HG03354 (cell line): ENCODE measurements around the gene KLHL3.

Experiments
- ATAC-seq: cut with Tn5 transposase; IDR thresholded peaks from one replicate; pipeline ENCODE4 v1.9.1; 2021; ENCODE audit warnings: mild to moderate bottlenecking; ENCODE audit not compliant: unreplicated experiment, poor library complexity, severe bottlenecking

KLHL3 gene

DNA sequence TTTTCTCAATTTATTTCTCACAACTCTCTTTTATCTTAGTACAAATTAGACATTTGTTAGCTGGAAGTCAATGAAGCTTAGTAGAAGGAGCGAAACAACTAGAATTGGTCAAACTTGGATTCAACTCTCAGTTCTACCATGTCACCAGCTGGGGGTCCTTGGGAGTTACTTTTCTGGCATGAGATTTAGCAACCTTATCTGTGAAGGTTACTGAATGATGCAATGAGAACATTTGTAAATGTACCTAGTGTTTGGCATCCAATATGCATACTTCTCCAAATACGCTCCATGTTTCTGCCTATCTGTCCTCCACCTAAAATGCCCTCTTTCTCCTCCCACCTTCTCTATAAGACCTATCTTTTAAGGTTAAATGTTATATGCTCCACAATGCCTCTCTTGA lies 12.0 kb upstream of the KLHL3 start:
- no peak for ATAC-seq

DNA sequence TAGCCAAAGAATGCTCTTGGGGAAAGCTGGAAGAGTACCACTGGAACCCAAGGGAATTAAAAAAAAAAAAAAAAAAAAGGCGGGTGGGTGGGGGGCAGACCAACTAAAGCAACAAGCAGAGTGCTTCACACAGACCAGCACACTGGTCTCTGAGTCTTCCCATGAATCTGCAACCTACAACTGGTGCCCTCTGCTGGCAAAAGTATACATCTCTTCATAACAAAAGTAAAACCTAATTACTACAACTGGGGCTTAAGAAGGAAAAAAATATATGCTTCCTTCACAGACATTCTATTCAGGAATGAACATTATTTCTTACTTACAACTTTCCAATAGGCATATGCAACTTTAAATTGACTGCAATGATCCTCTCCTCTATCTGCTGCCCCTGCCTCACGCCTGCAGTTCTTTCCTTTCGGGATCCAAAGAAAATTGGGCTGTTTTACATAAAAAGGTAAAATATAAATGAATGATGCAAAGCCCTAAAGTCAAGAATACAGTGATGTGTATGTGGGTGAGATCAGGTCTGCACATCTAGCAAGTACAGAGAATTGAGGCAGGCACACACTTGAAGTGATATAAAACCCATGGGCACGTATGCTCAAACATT lies 7.2 kb upstream of the KLHL3 start:
- ATAC-seq: peak; percentile 69

DNA sequence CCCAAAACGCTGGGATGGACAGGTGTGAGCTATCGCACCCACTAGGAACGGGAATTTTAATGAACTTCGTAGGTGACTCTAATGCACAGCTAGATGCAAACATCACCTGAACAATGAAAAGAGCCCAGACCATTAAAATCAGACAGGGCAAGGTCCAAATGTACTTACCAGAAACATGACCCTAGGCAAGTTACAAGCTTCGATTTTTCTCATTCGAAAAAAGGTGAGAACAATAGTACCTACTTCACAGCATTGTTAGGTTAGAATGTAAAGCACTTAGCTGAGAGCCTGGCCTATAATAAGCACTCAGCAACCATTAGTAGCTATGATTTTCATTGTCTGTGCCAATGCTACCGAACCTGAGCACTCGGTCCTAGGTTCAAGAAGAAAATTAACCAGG lies 5.8 kb upstream of the KLHL3 start:
- ATAC-seq: no peak

DNA sequence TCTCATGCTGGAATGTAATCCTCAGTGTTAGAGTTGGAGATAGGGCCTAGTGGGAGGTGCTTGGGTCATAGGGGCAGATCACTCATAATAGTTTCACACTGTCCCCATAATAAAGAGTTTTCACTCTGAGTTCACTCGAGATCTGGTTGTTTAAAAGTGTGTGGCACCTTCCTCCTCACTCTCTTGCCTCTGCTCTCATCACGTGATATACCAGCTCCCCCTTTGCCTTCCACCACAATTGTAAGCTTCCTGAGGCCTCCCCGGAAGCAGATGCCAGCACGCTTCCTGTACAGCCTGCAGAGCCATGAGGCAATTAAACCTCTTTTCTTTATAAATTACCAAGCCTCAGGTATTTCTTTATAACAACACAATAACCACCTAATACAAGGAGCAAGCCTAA lies 3.8 kb upstream of the KLHL3 start:
- no peak for ATAC-seq

- ATAC-seq: no peak
Observed at GRCh38 chr5:137738947-137739346, 3.1 kb upstream of the KLHL3 start.

- ATAC-seq: no peak
Observed at GRCh38 chr5:137737349-137738131, 1.7 kb upstream of the KLHL3 start.

DNA sequence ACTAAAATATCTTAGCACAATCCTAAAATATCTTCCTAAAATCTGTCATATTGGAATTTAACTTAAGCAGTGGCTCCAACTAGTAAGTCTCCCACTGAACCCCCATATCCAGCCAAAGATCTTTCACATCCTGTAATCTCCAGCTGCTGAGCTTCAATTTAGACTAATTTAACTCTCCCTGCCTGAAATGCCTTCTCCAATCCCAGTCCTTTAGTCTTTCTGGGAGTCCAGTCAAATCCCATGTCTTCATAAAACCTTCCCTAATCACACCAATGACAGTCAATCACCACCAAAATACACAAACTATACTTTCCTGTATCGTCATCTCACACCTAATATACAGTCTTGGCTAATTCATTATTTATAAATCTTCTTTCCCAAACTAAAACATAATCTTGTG lies 607 bp upstream of the KLHL3 start:
- no peak for ATAC-seq

- ATAC-seq: peak; percentile 31
Observed at GRCh38 chr5:137734962-137735554, 831 bp downstream of the KLHL3 start.

DNA sequence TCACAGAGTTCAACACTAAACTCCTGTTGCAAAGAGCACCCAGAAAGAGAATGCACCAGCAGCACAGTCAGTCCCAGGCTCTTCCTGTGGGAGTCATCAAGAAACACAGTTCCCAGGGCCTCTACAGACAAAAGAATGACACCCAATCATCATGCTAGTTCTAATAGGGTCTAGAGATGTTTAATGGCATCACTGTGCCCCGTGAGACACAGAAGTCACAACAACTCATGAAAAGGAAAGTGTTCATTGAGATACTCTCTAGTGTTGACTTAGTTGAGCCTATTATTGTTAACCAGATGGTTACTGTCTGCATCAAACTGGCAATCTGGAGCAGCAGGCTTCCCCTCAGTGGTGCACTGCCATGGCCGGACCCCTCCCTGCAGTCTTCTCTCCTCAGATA lies 1.6 kb downstream of the KLHL3 start:
- no peak for ATAC-seq

- ATAC-seq: no peak
Observed at GRCh38 chr5:137733922-137734321, 2.0 kb downstream of the KLHL3 start.

DNA sequence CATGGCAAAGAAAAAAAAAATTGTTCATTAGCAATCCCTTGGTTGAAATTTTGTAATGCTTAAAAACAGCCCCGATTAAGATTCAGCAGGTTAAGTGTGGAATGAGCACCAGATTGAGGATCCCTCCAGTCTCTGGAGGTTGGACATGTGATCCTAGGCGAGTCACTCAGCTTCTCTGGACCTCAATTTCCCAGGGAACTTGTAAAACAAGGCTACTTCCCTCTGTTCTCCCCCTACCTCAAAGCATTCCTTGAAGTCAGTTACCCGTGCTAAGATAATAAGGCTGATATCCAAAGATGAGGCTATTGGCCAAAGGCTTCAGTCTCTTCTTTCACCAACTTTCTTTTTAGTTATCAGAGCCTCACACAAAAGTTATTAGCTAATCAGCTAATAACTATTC lies 2.9 kb downstream of the KLHL3 start:
- no peak for ATAC-seq

- ATAC-seq: no peak
Observed at GRCh38 chr5:137731176-137731575, 4.7 kb downstream of the KLHL3 start.

- no peak for ATAC-seq
Observed at GRCh38 chr5:137730336-137730735, 5.6 kb downstream of the KLHL3 start.

DNA sequence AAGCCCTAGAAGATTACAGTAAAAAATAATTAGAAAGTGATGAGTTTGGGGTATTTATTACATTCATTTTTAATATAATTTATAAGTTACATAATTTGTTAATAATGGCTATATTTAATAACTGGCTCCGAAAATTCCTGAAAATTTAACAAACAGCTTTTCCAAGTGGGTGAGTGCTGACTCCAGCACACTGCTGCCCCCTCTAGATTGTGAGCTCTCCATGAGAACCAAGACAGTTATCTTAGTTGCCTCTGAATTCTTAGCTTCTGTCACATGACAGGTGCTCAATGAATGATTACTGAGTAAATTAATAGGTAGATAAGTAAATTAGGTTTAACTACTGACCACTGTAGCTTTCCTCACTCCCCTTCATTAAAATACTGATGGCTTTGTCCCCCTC lies 7.8 kb downstream of the KLHL3 start:
- no peak for ATAC-seq

- ATAC-seq: no peak
Observed at GRCh38 chr5:137727623-137728022, 8.3 kb downstream of the KLHL3 start.

DNA sequence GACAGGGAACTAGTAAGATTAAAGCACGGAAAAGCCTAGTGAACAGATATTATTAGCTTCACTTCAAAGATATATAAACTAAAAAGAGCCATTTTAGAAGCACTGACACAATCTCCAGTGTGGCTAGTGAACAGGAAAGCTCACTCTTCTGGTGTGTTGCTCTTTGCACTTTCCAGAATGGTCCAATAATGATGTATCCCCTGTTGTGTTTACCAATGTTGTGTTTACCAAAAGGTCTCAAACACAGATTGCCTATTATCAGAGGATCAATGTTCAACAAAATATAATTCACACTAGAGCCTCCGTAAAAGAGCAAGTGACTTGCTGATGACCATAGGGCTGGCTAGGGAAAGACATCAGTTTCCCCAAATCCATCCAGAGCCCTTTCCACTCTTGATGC lies 11.6 kb downstream of the KLHL3 start:
- no peak for ATAC-seq

DNA sequence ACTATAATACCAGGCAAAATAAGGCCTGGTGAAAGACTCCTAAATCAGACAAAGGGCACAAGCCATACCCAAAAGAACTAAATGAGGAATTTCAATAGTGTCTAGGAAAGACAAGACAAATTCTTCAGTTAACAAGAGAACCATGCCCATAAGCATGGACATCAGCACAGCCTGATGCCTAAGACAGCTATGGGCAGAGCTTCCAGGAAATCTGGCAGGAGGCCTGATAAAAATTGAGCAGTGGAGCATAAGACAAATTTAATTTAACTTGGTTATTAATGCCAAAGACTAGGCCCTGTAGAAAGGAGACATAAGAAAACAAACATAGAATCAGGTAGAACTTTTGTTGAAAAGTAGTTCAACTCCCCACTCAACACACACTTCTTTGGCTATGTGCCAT lies 17.3 kb downstream of the KLHL3 start:
- ATAC-seq: no peak

DNA sequence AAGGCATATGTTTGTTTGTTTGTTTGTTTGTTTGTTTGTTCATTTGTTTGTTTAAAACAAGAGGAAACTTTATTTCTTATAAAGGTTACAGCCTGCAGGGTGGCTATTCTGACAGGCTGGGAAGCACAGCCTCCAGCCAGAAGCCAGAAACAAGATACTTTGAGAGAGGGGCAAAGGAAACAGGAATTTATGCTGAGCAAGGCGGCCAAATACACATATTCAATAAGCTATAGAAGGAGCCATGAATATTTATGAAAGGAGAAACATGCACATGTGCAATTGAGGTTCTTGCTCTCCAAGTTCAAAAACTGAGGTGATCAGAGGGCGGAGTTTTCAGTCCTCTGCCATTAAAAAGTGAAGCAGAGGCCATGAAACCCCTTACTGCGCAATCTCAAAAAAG lies 19.6 kb downstream of the KLHL3 start:
- no peak for ATAC-seq

GRCh38 chr5:137715456-137715855 lies 20.4 kb downstream of the KLHL3 start:
- ATAC-seq: no peak

DNA sequence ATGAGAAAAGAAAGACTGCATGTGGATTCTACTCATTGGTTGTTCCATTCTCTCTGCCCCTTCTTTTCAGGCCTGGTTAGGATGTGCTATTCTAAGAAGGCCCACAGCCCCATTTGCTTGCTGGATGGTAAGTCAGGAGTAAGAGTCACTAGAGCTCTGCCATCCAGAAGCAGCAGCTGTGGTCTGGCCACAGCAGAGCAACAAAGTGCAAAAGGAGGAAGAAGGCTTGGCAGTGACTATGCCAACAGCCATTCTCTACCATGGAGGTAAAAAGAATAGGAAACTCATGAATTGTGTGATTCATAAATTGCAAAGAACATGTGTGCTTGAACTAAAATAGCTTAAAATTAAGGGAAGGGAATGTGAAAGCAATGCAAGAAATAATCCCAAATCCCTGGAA lies 20.9 kb downstream of the KLHL3 start:
- no peak for ATAC-seq

- ATAC-seq: no peak
Observed at GRCh38 chr5:137714494-137714893, 21.4 kb downstream of the KLHL3 start.
